DOHH2 (cell line): Measurements from ENCODE around the gene MYBPC1.
"Not testable (repeated sequence)": the region's sequence is repeated elsewhere in the genome, so short reads cannot be mapped to it uniquely, and the experiment has no call there.

Experiments used
- H3F3A ChIP-seq: fragments of 200-600 bp; sonication (generic), shearing (Covaris generic); 2 replicates; pipeline ENCODE4 v1.6.0; 2016; ENCODE audit warnings: antibody characterized with exemption, mild to moderate bottlenecking; ENCODE audit not compliant: control insufficient read depth, insufficient read depth
- H3K27ac ChIP-seq: fragments of 200-600 bp; sonication (generic); 2 replicates; pipeline ENCODE4 v1.5.1; 2014; ENCODE audit warnings: low read depth, mild to moderate bottlenecking, low read length, moderate library complexity
- H3K27me3 ChIP-seq: fragments of 200-600 bp; sonication (generic); 2 replicates; pipeline ENCODE4 v1.6.1; 2014; ENCODE audit warnings: mild to moderate bottlenecking, low read length, mixed read lengths; ENCODE audit not compliant: control insufficient read depth
- H3K36me3 ChIP-seq: fragments of 200-600 bp; sonication (generic); 2 replicates; pipeline ENCODE4 v1.6.1; 2014; ENCODE audit warnings: mild to moderate bottlenecking, low read length, moderate library complexity, mixed read lengths; ENCODE audit not compliant: control insufficient read depth
- H3K4me1 ChIP-seq: fragments of 200-600 bp; sonication (generic); 2 replicates; pipeline ENCODE4 v1.6.1; 2014; ENCODE audit warnings: mild to moderate bottlenecking, low read length, mixed read lengths; ENCODE audit not compliant: control insufficient read depth
- H3K4me2 ChIP-seq: fragments of 200-600 bp; sonication (generic); 2 replicates; pipeline ENCODE4 v1.6.0; 2014; ENCODE audit warnings: mild to moderate bottlenecking, low read length, moderate library complexity
- H3K4me3 ChIP-seq: fragments of 200-600 bp; sonication (generic); 2 replicates; pipeline ENCODE4 v1.5.1; 2014; ENCODE audit warnings: mild to moderate bottlenecking, low read length, mixed read lengths
- H3K79me2 ChIP-seq: fragments of 200-600 bp; sonication (generic); 2 replicates; pipeline ENCODE4 v1.6.1; 2014; ENCODE audit warnings: mild to moderate bottlenecking, low read length, mixed read lengths; ENCODE audit not compliant: control insufficient read depth
- H3K9me2 ChIP-seq: fragments of 200-600 bp; sonication (generic); replicated peaks from 2 replicates; pipeline ENCODE4 v1.6.1; 2014; ENCODE audit warnings: mild to moderate bottlenecking, low read length, mixed read lengths; ENCODE audit not compliant: control insufficient read depth
- H3K9me3 ChIP-seq: fragments of 200-600 bp; sonication (generic); 2 replicates; pipeline ENCODE4 v1.6.1; 2014; ENCODE audit warnings: antibody characterized with exemption, low read length, mixed read lengths; ENCODE audit not compliant: control insufficient read depth, insufficient read depth
- H4K20me1 ChIP-seq: fragments of 200-600 bp; sonication (generic); 2 replicates; pipeline ENCODE4 v1.6.0; 2014; ENCODE audit warnings: low read depth, mild to moderate bottlenecking, antibody characterized with exemption, low read length, moderate library complexity; ENCODE audit not compliant: control insufficient read depth, insufficient read depth
- EZH2phosphoT487 ChIP-seq: fragments of 200-600 bp; sonication (generic); IDR thresholded peaks from 2 replicates; pipeline ENCODE4 v1.6.1; 2017; ENCODE audit warnings: borderline replicate concordance, mild to moderate bottlenecking, antibody characterized with exemption, low read length, moderate library complexity, mixed read lengths
- TF ChIP-seq, protein P1 (sequence below): fragments of 200-600 bp; sonication (generic); IDR thresholded peaks from one replicate; pipeline ENCODE4 v1.5.1; 2014; ENCODE audit warnings: antibody characterized with exemption, mild to moderate bottlenecking, low read depth, low read length; ENCODE audit not compliant: poor library complexity, severe bottlenecking

The MYBPC1 gene

DNA sequence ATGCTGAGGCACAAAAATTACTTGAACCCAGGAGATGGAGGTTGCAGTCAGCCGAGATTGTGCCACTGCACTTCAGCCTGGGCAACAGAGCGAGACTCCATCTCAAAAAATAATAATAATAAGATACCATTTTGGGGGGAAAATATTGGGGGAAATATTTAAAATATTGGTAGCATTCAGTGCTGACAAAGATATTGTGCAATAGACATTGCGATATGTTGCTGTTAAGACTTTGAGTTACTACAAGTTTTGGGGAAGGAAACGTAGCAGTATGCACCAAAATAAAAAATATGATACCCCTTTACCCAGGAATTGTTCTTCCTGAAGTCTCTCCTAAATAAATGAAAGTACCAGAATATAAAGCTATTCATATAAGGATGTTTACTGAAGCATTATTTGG lies 37.7 kb upstream of the MYBPC1 start:
- no peaks in the 10 kb centered on the region for H3K27me3 ChIP-seq
- no peak overlapping the region for H3K27ac ChIP-seq
- no peak overlapping the region for H3K4me2 ChIP-seq
- H3K9me3 ChIP-seq, result no peaks in the 10 kb centered on the region
- H3K4me3 ChIP-seq, result no peak overlapping the region
- no peaks in the 10 kb centered on the region for H3K4me1 ChIP-seq
- no peaks in the 10 kb centered on the region for H4K20me1 ChIP-seq
- no peaks in the 10 kb centered on the region for H3K36me3 ChIP-seq
- H3K9me2 ChIP-seq, result no peaks in the 10 kb centered on the region
- H3F3A ChIP-seq, result no peaks in the 10 kb centered on the region
- no peak for TF ChIP-seq EZH2phosphoT487
- TF ChIP-seq, protein P1, sequence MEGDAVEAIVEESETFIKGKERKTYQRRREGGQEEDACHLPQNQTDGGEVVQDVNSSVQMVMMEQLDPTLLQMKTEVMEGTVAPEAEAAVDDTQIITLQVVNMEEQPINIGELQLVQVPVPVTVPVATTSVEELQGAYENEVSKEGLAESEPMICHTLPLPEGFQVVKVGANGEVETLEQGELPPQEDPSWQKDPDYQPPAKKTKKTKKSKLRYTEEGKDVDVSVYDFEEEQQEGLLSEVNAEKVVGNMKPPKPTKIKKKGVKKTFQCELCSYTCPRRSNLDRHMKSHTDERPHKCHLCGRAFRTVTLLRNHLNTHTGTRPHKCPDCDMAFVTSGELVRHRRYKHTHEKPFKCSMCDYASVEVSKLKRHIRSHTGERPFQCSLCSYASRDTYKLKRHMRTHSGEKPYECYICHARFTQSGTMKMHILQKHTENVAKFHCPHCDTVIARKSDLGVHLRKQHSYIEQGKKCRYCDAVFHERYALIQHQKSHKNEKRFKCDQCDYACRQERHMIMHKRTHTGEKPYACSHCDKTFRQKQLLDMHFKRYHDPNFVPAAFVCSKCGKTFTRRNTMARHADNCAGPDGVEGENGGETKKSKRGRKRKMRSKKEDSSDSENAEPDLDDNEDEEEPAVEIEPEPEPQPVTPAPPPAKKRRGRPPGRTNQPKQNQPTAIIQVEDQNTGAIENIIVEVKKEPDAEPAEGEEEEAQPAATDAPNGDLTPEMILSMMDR, result no peak
- no peaks in the 10 kb centered on the region for H3K79me2 ChIP-seq

DNA sequence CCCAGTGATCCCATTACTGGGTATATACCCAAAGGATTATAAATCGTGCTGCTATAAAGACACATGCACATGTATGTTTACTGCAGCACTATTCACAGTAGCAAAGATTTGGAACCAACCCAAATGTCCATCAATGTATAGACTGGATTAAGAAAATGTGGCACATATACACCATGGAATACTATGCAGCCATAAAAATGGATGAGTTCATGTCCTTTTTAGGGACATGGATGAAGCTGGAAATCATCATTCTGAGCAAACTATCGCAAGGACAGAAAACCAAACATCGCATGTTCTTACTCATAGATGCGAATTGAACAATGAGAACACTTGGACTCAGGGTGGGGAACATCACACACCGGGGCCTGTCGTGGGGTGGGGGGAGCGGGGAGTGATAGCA lies 36.0 kb upstream of the MYBPC1 start:
- not testable (repeated sequence) for H3K36me3 ChIP-seq, H3K9me2 ChIP-seq, H3K79me2 ChIP-seq, H3K4me2 ChIP-seq, H3K4me1 ChIP-seq, H3F3A ChIP-seq, H3K4me3 ChIP-seq, H4K20me1 ChIP-seq, H3K27me3 ChIP-seq, H3K9me3 ChIP-seq, H3K27ac ChIP-seq

DNA sequence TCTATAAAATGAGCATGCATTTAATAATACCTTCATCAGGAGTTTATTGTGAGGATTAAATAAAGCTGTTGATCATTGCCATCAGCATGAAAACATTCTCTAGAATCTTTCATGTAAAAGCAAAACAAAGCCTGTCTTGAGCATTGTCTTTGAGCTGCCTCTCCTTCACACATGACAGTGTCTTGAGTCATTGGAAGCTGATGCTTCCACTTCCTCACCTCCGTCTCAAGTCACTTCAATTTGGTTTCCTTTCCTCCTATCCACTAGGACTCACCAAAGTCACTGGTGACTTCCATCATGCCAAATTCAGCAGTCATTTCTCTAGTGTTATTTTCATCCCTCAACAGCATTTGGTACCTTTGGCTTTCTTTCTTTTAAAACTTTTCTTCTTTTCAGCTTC lies 31.6 kb upstream of the MYBPC1 start:
- TF ChIP-seq, protein P1, result no peak
- no peak for TF ChIP-seq EZH2phosphoT487
- H3K9me3 ChIP-seq, result no peaks in the 10 kb centered on the region
- no peaks in the 10 kb centered on the region for H3K4me1 ChIP-seq

DNA sequence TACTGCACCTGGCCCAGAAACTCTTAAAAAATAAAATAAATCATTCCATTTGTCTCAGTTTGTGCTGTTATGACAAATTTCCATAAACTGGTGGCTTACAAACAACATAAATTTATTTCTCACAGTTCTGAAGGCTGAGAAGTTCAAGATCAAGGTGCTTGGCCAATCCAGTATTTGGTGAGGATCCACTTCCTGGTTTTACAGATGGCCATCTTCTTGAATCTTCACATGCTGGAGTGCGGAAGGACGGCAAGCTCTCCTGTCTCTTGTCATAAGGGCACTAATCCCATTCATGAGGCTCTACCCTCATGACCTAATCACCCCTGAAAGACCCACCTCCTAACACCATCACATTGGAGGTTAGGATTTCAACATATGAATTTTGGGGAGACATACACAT lies 29.9 kb upstream of the MYBPC1 start:
- H3K9me2 ChIP-seq, result no peaks in the 10 kb centered on the region
- no peaks in the 10 kb centered on the region for H3K79me2 ChIP-seq
- no peaks in the 10 kb centered on the region for H3F3A ChIP-seq
- H3K27ac ChIP-seq, result no peak overlapping the region
- H3K9me3 ChIP-seq, result no peaks in the 10 kb centered on the region
- TF ChIP-seq, protein P1, result no peak
- H3K4me1 ChIP-seq, result peaks cover 5% of the 10 kb centered on the region
- no peak overlapping the region for H3K4me2 ChIP-seq
- H3K27me3 ChIP-seq, result no peaks in the 10 kb centered on the region
- no peaks in the 10 kb centered on the region for H4K20me1 ChIP-seq
- no peaks in the 10 kb centered on the region for H3K36me3 ChIP-seq
- H3K4me3 ChIP-seq, result no peak overlapping the region

More for the DNA sequence above, 31.6 kb upstream of the MYBPC1 start:
- no peak overlapping the region for H3K4me3 ChIP-seq
- H3K27me3 ChIP-seq, result no peaks in the 10 kb centered on the region
- H4K20me1 ChIP-seq, result no peaks in the 10 kb centered on the region
- H3K4me2 ChIP-seq, result no peak overlapping the region
- no peak overlapping the region for H3K27ac ChIP-seq
- no peaks in the 10 kb centered on the region for H3K36me3 ChIP-seq
- no peaks in the 10 kb centered on the region for H3K79me2 ChIP-seq
- no peaks in the 10 kb centered on the region for H3K9me2 ChIP-seq
- H3F3A ChIP-seq, result no peaks in the 10 kb centered on the region
